HepG2 (cell line): ENCODE data around the gene IGFL1. TPM values are rescaled to one million over a fixed set of nuclear protein-coding genes. Genes with fewer than 3 reads are reported as not detected.

Experiments used
- ATM ChIP-seq: fragments of 450-650 bp; IDR thresholded peaks from 2 replicates; pipeline ENCODE4 v1.7.1; 2017; ENCODE audit warnings: mild to moderate bottlenecking, borderline replicate concordance
- DRAP1 ChIP-seq: IDR thresholded peaks from 2 replicates; pipeline ENCODE4 v1.6.1; 2016; ENCODE audit warnings: missing genetic modification reagents, missing compliant biosample characterization
- EP300 ChIP-seq, 3 experiments: sonication (generic) in 1 of 3; formaldehyde crosslinking in 1 of 3; IDR thresholded peaks; 2 replicates each; pipeline versions ENCODE4 v1.5.1 to v1.6.1; 2011 to 2020; ENCODE audit warnings: low read depth in 2 of 3, low read length in 2 of 3, borderline replicate concordance in 1 of 3, improper control_type of control experiment in 1 of 3, mild to moderate bottlenecking in 1 of 3, missing genetic modification reagents in 1 of 3, moderate library complexity in 1 of 3
- FOXC1 ChIP-seq: sonication (generic); formaldehyde crosslinking; IDR thresholded peaks from 2 replicates; pipeline ENCODE4 v1.8.0; 2022; ENCODE audit warnings: mild to moderate bottlenecking, missing genetic modification reagents, borderline replicate concordance
- GLI4 ChIP-seq: sonication (generic); formaldehyde crosslinking; IDR thresholded peaks from 2 replicates; pipeline ENCODE4 v1.5.1; 2020; ENCODE audit warnings: missing genetic modification reagents, mild to moderate bottlenecking, moderate library complexity, borderline replicate concordance
- JUN ChIP-seq: sonication (generic); formaldehyde crosslinking; IDR thresholded peaks from 2 replicates; pipeline ENCODE4 v1.4.0; 2020; ENCODE audit warnings: mild to moderate bottlenecking, missing genetic modification reagents
- MIER2 ChIP-seq: IDR thresholded peaks from 2 replicates; pipeline ENCODE4 v1.6.1; 2016; ENCODE audit warnings: missing biosample characterization, missing genetic modification reagents
- RCOR2 ChIP-seq: IDR thresholded peaks from 2 replicates; pipeline ENCODE4 v1.6.1; 2016; ENCODE audit warnings: missing biosample characterization, missing genetic modification reagents
- SOX13 ChIP-seq, 3 experiments: fragments of 450-650 bp in 1 of 3; sonication (generic) in 1 of 3; formaldehyde crosslinking in 1 of 3; IDR thresholded peaks in 2 of 3; conservative IDR thresholded peaks in 1 of 3; 2 replicates each; pipeline versions ENCODE4 v1.5.0 to v1.6.1; 2016 to 2020; ENCODE audit warnings: antibody characterized with exemption in 1 of 3, mild to moderate bottlenecking in 1 of 3, missing compliant biosample characterization in 1 of 3, missing genetic modification reagents in 1 of 3, moderate library complexity in 1 of 3
- STAT6 ChIP-seq: sonication (generic); formaldehyde crosslinking; IDR thresholded peaks from 2 replicates; pipeline ENCODE4 v1.4.0; 2020; ENCODE audit warnings: missing genetic modification reagents, mild to moderate bottlenecking, borderline replicate concordance
- ZFY ChIP-seq: sonication (generic); formaldehyde crosslinking; IDR thresholded peaks from 2 replicates; pipeline ENCODE4 v1.4.0; 2020; ENCODE audit warnings: missing genetic modification reagents
- ZKSCAN8 ChIP-seq: IDR thresholded peaks from 2 replicates; pipeline ENCODE4 v1.6.1; 2016; ENCODE audit warnings: borderline replicate concordance, missing genetic modification reagents, missing compliant biosample characterization
- ZNF207 ChIP-seq: fragments of 450-650 bp; IDR thresholded peaks from 2 replicates; pipeline ENCODE4 v1.6.1; 2016; ENCODE audit warnings: antibody characterized with exemption, borderline replicate concordance
- ZNF343 ChIP-seq: sonication (generic); formaldehyde crosslinking; IDR thresholded peaks from 2 replicates; pipeline ENCODE4 v1.4.0; 2020; ENCODE audit warnings: mild to moderate bottlenecking, missing genetic modification reagents
- ZNF543 ChIP-seq: sonication (generic); formaldehyde crosslinking; IDR thresholded peaks from 2 replicates; pipeline ENCODE4 v1.4.0; 2020; ENCODE audit warnings: mild to moderate bottlenecking, missing genetic modification reagents
- ZNF619 ChIP-seq: sonication (generic); formaldehyde crosslinking; IDR thresholded peaks from 2 replicates; pipeline ENCODE4 v1.4.0; 2020; ENCODE audit warnings: mild to moderate bottlenecking, missing genetic modification reagents
- ZNF75D ChIP-seq: sonication (generic); formaldehyde crosslinking; IDR thresholded peaks from 2 replicates; pipeline ENCODE4 v1.8.1; 2023; ENCODE audit warnings: missing genetic modification reagents, mild to moderate bottlenecking, borderline replicate concordance
- polyA plus RNA-seq, 8 experiments: library from polyadenylated mRNA; depleted of rRNA in 3 of 8; stranded (reverse) in 7 of 8; unstranded in 1 of 8; fragments of >200 nt; fragmentation: Illumina TruSeq in 4 of 8; extraction: Trizol in 4 of 8; gene quantifications; 2 replicates each; pipeline versions ENCODE4 v1.2.1 to v1.2.3, GENCODE V29; 2011 to 2016; ENCODE audit warnings: low read depth in 4 of 8, missing spikeins in 1 of 8, mixed read lengths in 1 of 8; ENCODE audit not compliant: insufficient read depth in 1 of 8
- total RNA-seq, 5 experiments: library from RNA; depleted of rRNA; stranded (reverse); fragments of >200 nt; fragmentation: Illumina TruSeq; extraction: Trizol; gene quantifications; 2 replicates each; pipeline ENCODE4 v1.2.3, GENCODE V29; 2016; ENCODE audit warnings: low read depth in 1 of 5
- TF ChIP-seq, protein P1 (sequence below): sonication (generic); formaldehyde crosslinking; IDR thresholded peaks from 2 replicates; pipeline ENCODE4 v1.5.0; 2020; ENCODE audit warnings: mild to moderate bottlenecking, missing genetic modification reagents, moderate library complexity

Gene IGFL1
- total and polyA plus RNA-seq, 2 of the 13 experiments (the other 11 are each of a cell fraction or from before 2014, with no cell fraction given), result not detected

DNA sequence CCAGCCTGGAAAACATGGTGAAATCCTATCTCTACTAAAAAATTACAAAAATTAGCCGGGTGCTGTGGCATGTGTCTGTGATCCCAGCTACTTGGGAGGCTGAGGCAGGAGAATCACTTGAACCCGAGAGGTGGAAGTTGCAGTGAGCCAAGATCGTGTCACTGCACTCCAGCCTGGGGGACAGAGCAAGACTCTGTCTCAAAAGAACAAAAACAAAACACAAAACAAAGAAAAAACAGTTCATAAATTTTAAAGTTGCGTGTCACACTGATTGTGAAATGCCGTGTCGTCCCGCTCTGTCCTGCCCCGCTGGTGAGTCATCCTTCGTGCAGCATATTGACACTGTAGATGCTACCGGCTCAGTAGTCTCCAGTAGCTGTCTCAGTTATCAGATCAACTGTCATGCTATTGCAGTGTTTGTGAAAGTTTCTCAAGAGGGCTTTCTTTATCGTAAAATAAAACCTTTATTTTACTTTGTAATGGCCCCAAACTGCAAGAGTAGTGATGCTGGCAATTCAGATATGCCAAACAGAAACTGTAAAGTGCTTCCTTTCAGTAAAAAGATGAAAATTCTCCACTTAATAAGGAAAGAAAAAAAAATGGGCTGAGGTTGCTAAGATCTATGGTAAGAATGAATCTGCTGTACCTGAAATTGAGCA, 36.4 kb upstream of the IGFL1 start (continued):
- TF ChIP-seq ZFY (CRISPR knock-in tag) (no peak), ZNF343 (CRISPR knock-in tag) (no peak), DRAP1 (peak; percentile 32; the same call in 1 of the 2 replicates), ZKSCAN8 (CRISPR knock-in tag) (peak; percentile 62; the same call in 1 of the 2 replicates), JUN (CRISPR knock-in tag) (peak; percentile 33; the same call in 1 of the 2 replicates), RCOR2 (peak; percentile 30; the same call in 1 of the 2 replicates), ZNF543 (no peak), SOX13 (IDR thresholded peaks at IDR 0.05) (peak; percentile 56; the same call in 1 of the 2 replicates), SOX13 (CRISPR knock-in tag; conservative IDR thresholded peaks at IDR 0.05 in 1 of 2, IDR thresholded peaks at IDR 0.05 in 1 of 2) (peak in 1 of 2 experiments; percentile 79; a peak in 2 of 4 replicates), EP300 (IDR thresholded peaks at IDR 0.05; ENCODE audit: low read depth in 2 of 2, low read length in 2 of 2) (peak; percentile 68 to 85; a peak in 2 of 4 replicates), EP300 (CRISPR knock-in tag; IDR thresholded peaks at IDR 0.05; ENCODE audit: borderline replicate concordance) (peak; percentile 46), FOXC1 (CRISPR knock-in tag) (no peak), STAT6 (CRISPR knock-in tag) (no peak), GLI4 (CRISPR knock-in tag) (no peak), ZNF75D (CRISPR knock-in tag) (no peak), MIER2 (CRISPR knock-in tag) (peak; percentile 73), ATM (no peak), ZNF207 (no peak), ZNF619 (CRISPR knock-in tag) (no peak)
- TF ChIP-seq, protein P1, sequence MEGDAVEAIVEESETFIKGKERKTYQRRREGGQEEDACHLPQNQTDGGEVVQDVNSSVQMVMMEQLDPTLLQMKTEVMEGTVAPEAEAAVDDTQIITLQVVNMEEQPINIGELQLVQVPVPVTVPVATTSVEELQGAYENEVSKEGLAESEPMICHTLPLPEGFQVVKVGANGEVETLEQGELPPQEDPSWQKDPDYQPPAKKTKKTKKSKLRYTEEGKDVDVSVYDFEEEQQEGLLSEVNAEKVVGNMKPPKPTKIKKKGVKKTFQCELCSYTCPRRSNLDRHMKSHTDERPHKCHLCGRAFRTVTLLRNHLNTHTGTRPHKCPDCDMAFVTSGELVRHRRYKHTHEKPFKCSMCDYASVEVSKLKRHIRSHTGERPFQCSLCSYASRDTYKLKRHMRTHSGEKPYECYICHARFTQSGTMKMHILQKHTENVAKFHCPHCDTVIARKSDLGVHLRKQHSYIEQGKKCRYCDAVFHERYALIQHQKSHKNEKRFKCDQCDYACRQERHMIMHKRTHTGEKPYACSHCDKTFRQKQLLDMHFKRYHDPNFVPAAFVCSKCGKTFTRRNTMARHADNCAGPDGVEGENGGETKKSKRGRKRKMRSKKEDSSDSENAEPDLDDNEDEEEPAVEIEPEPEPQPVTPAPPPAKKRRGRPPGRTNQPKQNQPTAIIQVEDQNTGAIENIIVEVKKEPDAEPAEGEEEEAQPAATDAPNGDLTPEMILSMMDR (CRISPR knock-in tag), result no peak
